Activated CD4-positive, alpha-beta T cell treated with anti-CD3 and anti-CD28 coated beads, Interleukin-2, amount 10 ng/mL, durations not matched to agents 24 days and 14 days (primary cell): ENCODE results near the gene GGPS1. TPM values are rescaled to one million over a fixed set of nuclear protein-coding genes. Genes with fewer than 3 reads are reported as not detected.
"Not testable (repeated sequence)": the region's sequence is repeated elsewhere in the genome, so short reads cannot be mapped to it uniquely, and the experiment has no call there.

Experiments used
- DNase-seq: peaks from one replicate; pipeline ENCODE4 v3.0.0; 2022
- H3K27ac Mint-ChIP-seq: one replicate; pipeline ENCODE4 v1.8.0; 2022; ENCODE audit warnings: mild to moderate bottlenecking, mixed read lengths
- H3K27me3 Mint-ChIP-seq: one replicate; pipeline ENCODE4 v1.8.0; 2022; ENCODE audit warnings: mixed read lengths
- H3K36me3 Mint-ChIP-seq: one replicate; pipeline ENCODE4 v1.8.0; 2022; ENCODE audit warnings: low read depth, mild to moderate bottlenecking, mixed read lengths
- H3K4me1 Mint-ChIP-seq: one replicate; pipeline ENCODE4 v1.8.0; 2021; ENCODE audit warnings: mixed read lengths
- H3K4me3 Mint-ChIP-seq: one replicate; pipeline ENCODE4 v1.8.0; 2022; ENCODE audit warnings: mild to moderate bottlenecking, moderate library complexity, mixed read lengths
- H3K9me3 Mint-ChIP-seq: one replicate; pipeline ENCODE4 v1.8.0; 2021; ENCODE audit warnings: mixed read lengths
- intact Hi-C: fragments of 100-400 bp; cut with micrococcal nuclease; formaldehyde crosslinking; loops from one replicate; pipeline ENCODE4 v1.15.1; 2023
- total RNA-seq: library from RNA; stranded (reverse); gene quantifications from 2 replicates; pipeline ENCODE4 v1.2.3, GENCODE V29; 2022

Gene GGPS1
- total RNA-seq, 1 donor from 2014 or later, result 33.9 TPM

GRCh38 chr1:235331401-235331800, 3.0 kb downstream of the GGPS1 start:
- no peak overlapping the region for H3K4me3 Mint-ChIP-seq
- H3K27ac Mint-ChIP-seq, result no peak overlapping the region
- no peaks in the 10 kb centered on the region for H3K27me3 Mint-ChIP-seq
- H3K36me3 Mint-ChIP-seq, result peaks cover 22% of the 10 kb centered on the region
- H3K4me1 Mint-ChIP-seq, result peaks cover 14% of the 10 kb centered on the region
- H3K9me3 Mint-ChIP-seq, result no peaks in the 10 kb centered on the region
- intact Hi-C loops, result no loop called here
- DNase-seq, result no peak

GRCh38 chr1:235336903-235337302, 8.5 kb downstream of the GGPS1 start:
- H3K27ac Mint-ChIP-seq, result peak overlapping the region; percentile 63
- peaks cover 17% of the 10 kb centered on the region for H3K4me1 Mint-ChIP-seq
- peaks cover 17% of the 10 kb centered on the region for H3K36me3 Mint-ChIP-seq
- no peaks in the 10 kb centered on the region for H3K9me3 Mint-ChIP-seq
- peak overlapping the region; percentile 71 for H3K4me3 Mint-ChIP-seq
- peak; percentile 81 for DNase-seq
- H3K27me3 Mint-ChIP-seq, result no peaks in the 10 kb centered on the region
- intact Hi-C loops, result no loop called here

GRCh38 chr1:235339746-235340145, 11.4 kb downstream of the GGPS1 start:
- intact Hi-C loops, result no loop called here
- Mint-ChIP-seq H3K27me3 (no peaks in the 10 kb centered on the region), H3K4me1 (peaks cover 22% of the 10 kb centered on the region), H3K4me3 (no peak overlapping the region), H3K36me3 (peaks cover 26% of the 10 kb centered on the region), H3K27ac (peak overlapping the region; percentile 21), H3K9me3 (no peaks in the 10 kb centered on the region)
- no peak for DNase-seq

- H3K27ac Mint-ChIP-seq, result no peak overlapping the region
- intact Hi-C loops, result no loop called here
- peaks cover 18% of the 10 kb centered on the region for H3K4me1 Mint-ChIP-seq
- no peak overlapping the region for H3K4me3 Mint-ChIP-seq
- no peaks in the 10 kb centered on the region for H3K9me3 Mint-ChIP-seq
- no peaks in the 10 kb centered on the region for H3K27me3 Mint-ChIP-seq
- peaks cover 28% of the 10 kb centered on the region for H3K36me3 Mint-ChIP-seq
- no peak for DNase-seq
These were observed 13.0 kb downstream of the GGPS1 start for GRCh38 chr1:235341334-235341733.

GRCh38 chr1:235342039-235342438, 13.7 kb downstream of the GGPS1 start:
- no peak overlapping the region for H3K4me3 Mint-ChIP-seq
- no peaks in the 10 kb centered on the region for H3K27me3 Mint-ChIP-seq
- intact Hi-C loops, result no loop called here
- H3K36me3 Mint-ChIP-seq, result peaks cover 27% of the 10 kb centered on the region
- no peak overlapping the region for H3K27ac Mint-ChIP-seq
- no peaks in the 10 kb centered on the region for H3K9me3 Mint-ChIP-seq
- no peak for DNase-seq
- H3K4me1 Mint-ChIP-seq, result peaks cover 13% of the 10 kb centered on the region

GRCh38 chr1:235342471-235342870, 14.1 kb downstream of the GGPS1 start:
- Mint-ChIP-seq H3K4me3 (no peak overlapping the region), H3K4me1 (peaks cover 11% of the 10 kb centered on the region), H3K9me3 (no peaks in the 10 kb centered on the region), H3K27ac (no peak overlapping the region), H3K36me3 (peaks cover 27% of the 10 kb centered on the region), H3K27me3 (no peaks in the 10 kb centered on the region)
- DNase-seq, result no peak
- intact Hi-C loops, result no loop called here

GRCh38 chr1:235343726-235344125, 15.4 kb downstream of the GGPS1 start:
- H3K27me3 Mint-ChIP-seq, result no peaks in the 10 kb centered on the region
- no peaks in the 10 kb centered on the region for H3K9me3 Mint-ChIP-seq
- H3K36me3 Mint-ChIP-seq, result peaks cover 29% of the 10 kb centered on the region
- peak overlapping the region; percentile 64 for H3K27ac Mint-ChIP-seq
- intact Hi-C loops, result no loop called here
- peaks cover 9% of the 10 kb centered on the region for H3K4me1 Mint-ChIP-seq
- DNase-seq, result no peak
- no peak overlapping the region for H3K4me3 Mint-ChIP-seq

GRCh38 chr1:235351441-235351840, 23.1 kb downstream of the GGPS1 start:
- Mint-ChIP-seq H3K4me3 (no peak overlapping the region), H3K27me3 (peaks cover 3% of the 10 kb centered on the region), H3K27ac (no peak overlapping the region), H3K4me1 (no peaks in the 10 kb centered on the region), H3K36me3 (peaks cover 12% of the 10 kb centered on the region), H3K9me3 (peaks cover 6% of the 10 kb centered on the region)
- intact Hi-C loops, result no loop called here
- no peak for DNase-seq

- Mint-ChIP-seq H3K9me3 (peaks cover 6% of the 10 kb centered on the region), H3K4me3 (no peak overlapping the region), H3K27ac (no peak overlapping the region), H3K4me1 (peaks cover 2% of the 10 kb centered on the region), H3K27me3 (peaks cover 3% of the 10 kb centered on the region), H3K36me3 (peaks cover 9% of the 10 kb centered on the region)
- DNase-seq, result no peak
- intact Hi-C loops, result no loop called here
These were observed 23.5 kb downstream of the GGPS1 start for GRCh38 chr1:235351898-235352297.

- peaks cover 4% of the 10 kb centered on the region for H3K4me1 Mint-ChIP-seq
- DNase-seq, result no peak
- intact Hi-C loops, result no loop called here
- no peaks in the 10 kb centered on the region for H3K36me3 Mint-ChIP-seq
- no peaks in the 10 kb centered on the region for H3K9me3 Mint-ChIP-seq
- no peak overlapping the region for H3K4me3 Mint-ChIP-seq
- H3K27ac Mint-ChIP-seq, result no peak overlapping the region
- H3K27me3 Mint-ChIP-seq, result peaks cover 3% of the 10 kb centered on the region
These were observed 29.4 kb downstream of the GGPS1 start for GRCh38 chr1:235357485-235358373.

GRCh38 chr1:235358899-235359298, 30.5 kb downstream of the GGPS1 start:
- no peak overlapping the region for H3K4me3 Mint-ChIP-seq
- intact Hi-C loops, result no loop called here
- no peak overlapping the region for H3K27ac Mint-ChIP-seq
- H3K4me1 Mint-ChIP-seq, result peaks cover 4% of the 10 kb centered on the region
- H3K27me3 Mint-ChIP-seq, result peaks cover 3% of the 10 kb centered on the region
- no peaks in the 10 kb centered on the region for H3K9me3 Mint-ChIP-seq
- H3K36me3 Mint-ChIP-seq, result no peaks in the 10 kb centered on the region
- no peak for DNase-seq

- H3K27me3 Mint-ChIP-seq, H3K27ac Mint-ChIP-seq, H3K4me3 Mint-ChIP-seq, intact Hi-C loops, H3K9me3 Mint-ChIP-seq, H3K36me3 Mint-ChIP-seq, DNase-seq: not testable (repeated sequence)
- peaks cover 16% of the 10 kb centered on the region for H3K4me1 Mint-ChIP-seq
These were observed 35.8 kb downstream of the GGPS1 start for GRCh38 chr1:235364189-235364588.

- H3K4me3 Mint-ChIP-seq, result peak overlapping the region; percentile 97
- no peak for DNase-seq
- intact Hi-C loops, result no loop called here
- no peaks in the 10 kb centered on the region for H3K9me3 Mint-ChIP-seq
- peak overlapping the region; percentile 94 for H3K27ac Mint-ChIP-seq
- H3K27me3 Mint-ChIP-seq, result no peaks in the 10 kb centered on the region
- H3K4me1 Mint-ChIP-seq, result peaks cover 17% of the 10 kb centered on the region
- H3K36me3 Mint-ChIP-seq, result peaks cover 6% of the 10 kb centered on the region
These were observed 37.9 kb downstream of the GGPS1 start for GRCh38 chr1:235366286-235366685.

GRCh38 chr1:235367000-235367908, 38.9 kb downstream of the GGPS1 start, which contains the start of gene TBCE:
Gene TBCE (plus strand): TSS chr1:235367427. CDS start chr1:235380050, 12,623 bp downstream.
- peaks cover 17% of the 10 kb centered on the region for H3K4me1 Mint-ChIP-seq
- H3K4me3 Mint-ChIP-seq, result peak within 1 kb of the TSS; percentile 97
- peak; percentile 97 for DNase-seq
- intact Hi-C loops, result loop anchor here (1.0 kb wide), 1 partner anchor 39 kb away; the partner anchor contains the start of genes ARID4B and GGPS1
- H3K9me3 Mint-ChIP-seq, result no peaks in the 10 kb centered on the region
- H3K27ac Mint-ChIP-seq, result peak within 1 kb of the TSS; percentile 94
- peaks cover 6% of the 10 kb centered on the region for H3K36me3 Mint-ChIP-seq
- no peaks in the 10 kb centered on the region for H3K27me3 Mint-ChIP-seq
